OCI-LY3 (cell line): Measurements from ENCODE around the gene ZSWIM6.

Experiments used
- H2AFZ ChIP-seq: fragments of 200-600, 300-600 bp; shearing (Covaris generic); 2 replicates; pipeline ENCODE4 v1.6.0; 2014; ENCODE audit warnings: antibody characterized with exemption, low read depth, low read length
- H3K27ac ChIP-seq: fragments of 200-600, 300-600 bp; sonication (generic); 2 replicates; pipeline ENCODE4 v1.5.1; 2014; ENCODE audit warnings: mild to moderate bottlenecking, low read length, moderate library complexity, mixed read lengths
- H3K27me3 ChIP-seq: fragments of 200-600, 300-600 bp; sonication (generic); 2 replicates; pipeline ENCODE4 v1.6.1; 2014; ENCODE audit warnings: low read depth, low read length, mixed read lengths
- H3K36me3 ChIP-seq: fragments of 200-600, 300-600 bp; sonication (generic); replicated peaks from 2 replicates; pipeline ENCODE3; 2014; ENCODE audit warnings: low read depth, low read length, mixed read lengths
- H3K4me1 ChIP-seq: fragments of 300-600, 200-600 bp; sonication (generic); 2 replicates; pipeline ENCODE4 v1.6.1; 2014; ENCODE audit warnings: low read length, mixed read lengths
- H3K4me2 ChIP-seq: fragments of 200-600, 300-600 bp; sonication (generic); 2 replicates; pipeline ENCODE4 v1.6.1; 2014; ENCODE audit warnings: low read length, mixed read lengths
- H3K4me3 ChIP-seq: fragments of 300-600, 200-600 bp; sonication (generic); 2 replicates; pipeline ENCODE4 v1.5.1; 2014; ENCODE audit warnings: antibody characterized with exemption, mild to moderate bottlenecking, low read length, moderate library complexity
- H3K79me2 ChIP-seq: fragments of 300-600, 200-600 bp; shearing (Covaris generic); 2 replicates; pipeline ENCODE4 v1.6.1; 2014; ENCODE audit warnings: mild to moderate bottlenecking, low read length, mixed read lengths
- H3K9ac ChIP-seq: fragments of 300-600, 200-600 bp; shearing (Covaris generic); 2 replicates; pipeline ENCODE4 v1.6.0; 2014; ENCODE audit warnings: mild to moderate bottlenecking, low read length, moderate library complexity
- H3K9me3 ChIP-seq: fragments of 200-600, 300-600 bp; shearing (Covaris generic); 2 replicates; pipeline ENCODE4 v1.6.1; 2014; ENCODE audit warnings: low read length, mixed read lengths; ENCODE audit not compliant: insufficient read depth
- H4K20me1 ChIP-seq: fragments of 200-600, 300-600 bp; sonication (generic); 2 replicates; pipeline ENCODE4 v1.6.1; 2016; ENCODE audit warnings: low read length, mixed read lengths; ENCODE audit not compliant: insufficient read depth
- CTCF ChIP-seq: fragments of 200-600, 300-600 bp; sonication (generic); IDR thresholded peaks from 2 replicates; pipeline ENCODE4 v1.5.1; 2014; ENCODE audit warnings: antibody characterized with exemption, low read length, low read depth
- EZH2phosphoT487 ChIP-seq: fragments of 200-600 bp; shearing (Covaris generic); IDR thresholded peaks from 2 replicates; pipeline ENCODE4 v1.6.1; 2018; ENCODE audit warnings: antibody characterized with exemption, mixed run types, low read depth

The ZSWIM6 gene

GRCh38 chr5:61381968-61382367, 49.9 kb downstream of the ZSWIM6 start:
- TF ChIP-seq CTCF (no peak), EZH2phosphoT487 (no peak)
- Histone ChIP-seq H3K4me3 (no peak overlapping the region), H4K20me1 (peaks cover 5% of the 10 kb centered on the region; the same call in 1 of the 2 replicates)

GRCh38 chr5:61385627-61386026, 53.6 kb downstream of the ZSWIM6 start:
- H3K9me3 ChIP-seq = no peaks in the 10 kb centered on the region
- H3K9ac ChIP-seq = no peak overlapping the region
- H3K4me3 ChIP-seq = no peak overlapping the region
- H2AFZ ChIP-seq = no peak overlapping the region
- no peaks in the 10 kb centered on the region; the same call in 1 of the 2 replicates for H4K20me1 ChIP-seq
- H3K4me2 ChIP-seq = no peak overlapping the region
- H3K27me3 ChIP-seq = no peaks in the 10 kb centered on the region
- H3K79me2 ChIP-seq = no peaks in the 10 kb centered on the region
- no peaks in the 10 kb centered on the region for H3K36me3 ChIP-seq
- no peak overlapping the region for H3K27ac ChIP-seq
- H3K4me1 ChIP-seq = no peaks in the 10 kb centered on the region
- TF ChIP-seq EZH2phosphoT487 (no peak), CTCF (no peak)

More at GRCh38 chr5:61381968-61382367, 49.9 kb downstream of the ZSWIM6 start:
- no peaks in the 10 kb centered on the region for H3K27me3 ChIP-seq
- no peaks in the 10 kb centered on the region for H3K79me2 ChIP-seq
- H3K9ac ChIP-seq = no peak overlapping the region
- no peak overlapping the region for H2AFZ ChIP-seq
- no peaks in the 10 kb centered on the region for H3K9me3 ChIP-seq
- H3K4me2 ChIP-seq = no peak overlapping the region
- no peaks in the 10 kb centered on the region for H3K36me3 ChIP-seq
- no peak overlapping the region for H3K27ac ChIP-seq
- peaks cover 7% of the 10 kb centered on the region for H3K4me1 ChIP-seq

GRCh38 chr5:61386045-61386800, 54.2 kb downstream of the ZSWIM6 start:
- Histone ChIP-seq H3K9me3 (no peaks in the 10 kb centered on the region), H3K27me3 (no peaks in the 10 kb centered on the region), H3K79me2 (no peaks in the 10 kb centered on the region), H3K27ac (no peak overlapping the region), H3K4me2 (no peak overlapping the region), H4K20me1 (no peaks in the 10 kb centered on the region; the same call in 1 of the 2 replicates), H3K4me1 (no peaks in the 10 kb centered on the region), H3K9ac (no peak overlapping the region), H3K36me3 (no peaks in the 10 kb centered on the region), H3K4me3 (no peak overlapping the region), H2AFZ (no peak overlapping the region)
- no peak for TF ChIP-seq CTCF
- TF ChIP-seq EZH2phosphoT487 = no peak

GRCh38 chr5:61389609-61390008, 57.6 kb downstream of the ZSWIM6 start:
- no peak overlapping the region for H3K4me3 ChIP-seq
- H3K27me3 ChIP-seq = no peaks in the 10 kb centered on the region
- no peaks in the 10 kb centered on the region for H3K9me3 ChIP-seq
- H3K79me2 ChIP-seq = no peaks in the 10 kb centered on the region
- no peak overlapping the region for H3K9ac ChIP-seq
- H2AFZ ChIP-seq = no peak overlapping the region
- H3K4me2 ChIP-seq = no peak overlapping the region
- no peaks in the 10 kb centered on the region for H3K36me3 ChIP-seq
- no peaks in the 10 kb centered on the region; the same call in 1 of the 2 replicates for H4K20me1 ChIP-seq
- no peak for TF ChIP-seq CTCF
- no peak for TF ChIP-seq EZH2phosphoT487
- no peak overlapping the region for H3K27ac ChIP-seq
- no peaks in the 10 kb centered on the region for H3K4me1 ChIP-seq
